ENCODE measurements around the gene PPP1R14C.

The PPP1R14C gene

GRCh38 chr6:150273457-150274309 is 130.8 kb downstream of the PPP1R14C start:
- no peak for DNase-seq

GRCh38 chr6:150275489-150275888 is 132.6 kb downstream of the PPP1R14C start:
- DNase-seq: no peak

GRCh38 chr6:150276168-150276936 is 133.5 kb downstream of the PPP1R14C start:
- DNase-seq: no peak

GRCh38 chr6:150276937-150277742 is 134.3 kb downstream of the PPP1R14C start:
- no peak for DNase-seq

GRCh38 chr6:150279533-150279932 is 136.7 kb downstream of the PPP1R14C start:
- DNase-seq: no peak

- DNase-seq: no peak
Measured at GRCh38 chr6:150280703-150281102, 137.9 kb downstream of the PPP1R14C start.

- no peak for DNase-seq
Measured at GRCh38 chr6:150281767-150282166, 138.9 kb downstream of the PPP1R14C start.

- DNase-seq: no peak
Measured at GRCh38 chr6:150282806-150283205, 140.0 kb downstream of the PPP1R14C start.

- DNase-seq: no peak
Measured at GRCh38 chr6:150286460-150286859, 143.6 kb downstream of the PPP1R14C start.

- DNase-seq: no peak
Measured at GRCh38 chr6:150286912-150287311, 144.1 kb downstream of the PPP1R14C start.

GRCh38 chr6:150288456-150288855 is 145.6 kb downstream of the PPP1R14C start:
- DNase-seq: no peak

- DNase-seq: no peak
Measured at GRCh38 chr6:150289454-150290071, 146.7 kb downstream of the PPP1R14C start.

GRCh38 chr6:150290429-150290828 is 147.6 kb downstream of the PPP1R14C start:
- DNase-seq: peak; percentile 76

GRCh38 chr6:150291968-150292710 is 149.3 kb downstream of the PPP1R14C start:
- no peak for DNase-seq

GRCh38 chr6:150293019-150293418 is 150.2 kb downstream of the PPP1R14C start:
- no peak for DNase-seq

- DNase-seq: peak; percentile 65
Measured at GRCh38 chr6:150293423-150294173, 150.8 kb downstream of the PPP1R14C start.

- no peak for DNase-seq
Measured at GRCh38 chr6:150296890-150297289, 154.0 kb downstream of the PPP1R14C start.

- peak; percentile 57 for DNase-seq
Measured at GRCh38 chr6:150297327-150298029, 154.6 kb downstream of the PPP1R14C start.

- no peak for DNase-seq
Measured at GRCh38 chr6:150298030-150298380, 155.2 kb downstream of the PPP1R14C start.

GRCh38 chr6:150298676-150299075 is 155.8 kb downstream of the PPP1R14C start:
- DNase-seq: no peak
